Right atrium auricular region (tissue), 2 donors: ENCODE results near the gene MRPS12. TPM values are rescaled to one million over a fixed set of nuclear protein-coding genes. Genes with fewer than 3 reads are reported as not detected.

Source experiments
- DNase-seq: peaks from one replicate; pipeline ENCODE4 v3.0.0-alpha.2; 2019; ENCODE audit warnings: low spot score
- H3K27ac ChIP-seq, 2 donors: fragments of 200-600 bp; sonication (generic); 1 replicate in 1 of 2; 2 replicates in 1 of 2; pipeline ENCODE4 v1.5.1; 2016 to 2019
- H3K27me3 ChIP-seq, 2 donors: fragments of 200-600 bp; sonication (generic); one replicate each; pipeline versions ENCODE4 v1.5.1 to v1.6.0; 2017 to 2019
- H3K36me3 ChIP-seq: fragments of 200-600 bp; sonication (generic); one replicate; pipeline ENCODE4 v1.5.1; 2016
- H3K4me1 ChIP-seq, 2 donors: fragments of 200-600 bp; sonication (generic); one replicate each; pipeline versions ENCODE4 v1.5.1 to v1.6.0; 2017 to 2019
- H3K4me3 ChIP-seq, 2 donors: fragments of 200-600 bp; sonication (generic); 1 replicate in 1 of 2; 2 replicates in 1 of 2; pipeline ENCODE4 v1.5.1; 2017 to 2019; ENCODE audit warnings: mild to moderate bottlenecking in 1 of 2, moderate library complexity in 1 of 2
- H3K9me3 ChIP-seq, 2 donors: fragments of 200-600 bp; sonication (generic); one replicate each; pipeline ENCODE4 v1.5.1; 2019
- CTCF ChIP-seq, 2 donors: fragments of 200-600 bp; sonication (generic); IDR thresholded peaks; one replicate each; pipeline ENCODE4 v1.5.1; 2019; ENCODE audit warnings: antibody characterized with exemption in 2 of 2
- total RNA-seq, 2 donors: library from RNA; depleted of rRNA; stranded (reverse); fragments of >200 nt; gene quantifications; one replicate each; pipeline ENCODE4 v1.1.0, GENCODE V29; 2016

MRPS12 gene
- total RNA-seq, 2 donors from 2014 or later = 39.5 to 58.7 TPM

DNA sequence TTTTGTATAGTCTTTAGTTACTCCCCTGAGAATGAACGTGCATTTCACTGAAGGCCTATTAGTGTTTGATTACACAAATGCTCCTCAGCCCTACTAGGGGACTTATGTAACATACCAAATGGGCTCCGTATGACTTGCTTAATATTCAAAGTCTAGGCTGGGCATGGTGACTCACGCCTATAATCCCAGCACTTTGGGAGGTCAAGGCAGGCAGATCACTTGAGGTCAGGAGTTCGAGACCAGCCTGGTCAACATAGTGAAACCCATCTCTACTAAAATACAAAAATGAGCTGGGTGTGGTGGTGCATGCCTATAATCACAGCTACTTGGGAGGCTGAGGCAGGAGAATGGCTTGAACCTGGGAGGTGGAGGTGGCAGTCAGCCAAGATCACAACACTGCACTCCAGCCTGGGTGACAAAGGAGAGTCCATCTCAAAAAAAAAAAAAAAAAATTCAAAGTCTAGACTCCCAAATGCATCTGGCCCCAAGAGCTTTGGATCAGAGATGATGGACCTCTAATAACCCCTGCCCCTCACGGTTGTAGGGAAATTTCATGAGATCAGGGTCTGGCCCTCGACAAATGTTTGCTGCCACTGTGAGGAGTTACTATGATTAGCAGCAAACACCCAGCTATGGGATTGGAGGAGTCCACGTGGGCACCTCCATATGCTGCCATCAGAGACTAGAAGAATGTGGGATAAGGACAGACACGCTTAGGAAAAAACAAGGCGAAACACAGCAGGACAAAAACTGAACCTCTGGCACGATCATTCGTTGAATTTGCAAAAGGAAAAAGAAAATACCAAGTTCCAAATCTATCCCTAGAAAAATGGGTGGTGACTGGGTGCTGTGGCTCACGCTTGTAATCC, 40.2 kb downstream of the MRPS12 start:
- Histone ChIP-seq H3K9me3 (no peaks in the 10 kb centered on the region), H3K36me3 (no peaks in the 10 kb centered on the region), H3K4me1 (peaks cover 0 to 11% of the 10 kb centered on the region in 2 donors), H3K4me3 (no peak overlapping the region), H3K27me3 (no peaks in the 10 kb centered on the region), H3K27ac (no peak overlapping the region)
- no peak for TF ChIP-seq CTCF (IDR thresholded peaks at IDR 0.05)
- no peak for DNase-seq

DNA sequence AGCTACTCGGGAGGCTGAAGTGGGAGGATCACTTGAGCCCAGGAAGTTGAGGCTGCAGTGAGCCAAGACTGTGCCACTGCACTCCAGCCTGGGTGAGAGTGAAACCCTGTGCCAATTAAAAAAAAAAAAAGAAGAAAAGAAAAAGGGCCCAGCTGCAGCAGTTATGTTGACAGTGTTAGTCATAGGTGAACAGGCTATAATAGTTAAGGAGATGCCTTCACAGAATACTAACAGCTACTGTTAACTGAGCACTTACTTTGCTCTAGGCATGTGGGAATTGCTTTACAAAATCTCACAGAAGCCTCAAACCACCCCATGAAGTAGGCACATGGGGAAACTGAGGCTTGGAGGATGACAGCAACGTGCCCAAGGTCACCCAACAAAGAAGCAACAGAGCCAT, 40.9 kb downstream of the MRPS12 start:
- Histone ChIP-seq H3K27me3 (no peaks in the 10 kb centered on the region), H3K36me3 (no peaks in the 10 kb centered on the region), H3K27ac (no peak overlapping the region), H3K4me3 (no peak overlapping the region), H3K4me1 (peaks cover 0 to 19% of the 10 kb centered on the region in 2 donors), H3K9me3 (no peaks in the 10 kb centered on the region)
- no peak for DNase-seq
- TF ChIP-seq CTCF (IDR thresholded peaks at IDR 0.05) = no peak

GRCh38 chr19:38974624-38975213, 44.0 kb downstream of the MRPS12 start:
- Histone ChIP-seq H3K4me3 (peak overlapping the region; percentile 52 to 62), H3K27me3 (no peaks in the 10 kb centered on the region), H3K27ac (peak overlapping the region; percentile 79 to 90), H3K4me1 (peaks cover 0 to 21% of the 10 kb centered on the region in 2 donors), H3K36me3 (no peaks in the 10 kb centered on the region), H3K9me3 (no peaks in the 10 kb centered on the region)
- peak; percentile 66 for DNase-seq
- no peak for TF ChIP-seq CTCF (IDR thresholded peaks at IDR 0.05)

- Histone ChIP-seq H3K36me3 (no peaks in the 10 kb centered on the region), H3K27ac (peak within 1 kb of the TSS; percentile 79 to 90), H3K4me3 (peak within 1 kb of the TSS; percentile 52 to 62), H3K4me1 (peaks cover 0 to 21% of the 10 kb centered on the region in 2 donors), H3K9me3 (no peaks in the 10 kb centered on the region), H3K27me3 (no peaks in the 10 kb centered on the region)
- TF ChIP-seq CTCF (IDR thresholded peaks at IDR 0.05) = no peak
- no peak for DNase-seq
These were observed 44.6 kb downstream of the MRPS12 start, which contains the start of gene FBXO17 for GRCh38 chr19:38975214-38975860. Gene FBXO17 (minus strand): TSS chr19:38975742. CDS start chr19:38950319, 25,423 bp downstream.

GRCh38 chr19:38975861-38976271, 45.1 kb downstream of the MRPS12 start:
- peak overlapping the region; percentile 79 to 90 for H3K27ac ChIP-seq
- no peaks in the 10 kb centered on the region for H3K27me3 ChIP-seq
- DNase-seq = no peak
- no peaks in the 10 kb centered on the region for H3K36me3 ChIP-seq
- H3K9me3 ChIP-seq = no peaks in the 10 kb centered on the region
- H3K4me1 ChIP-seq = peaks cover 0 to 21% of the 10 kb centered on the region in 2 donors
- peak overlapping the region; percentile 52 to 62 for H3K4me3 ChIP-seq
- no peak for TF ChIP-seq CTCF (IDR thresholded peaks at IDR 0.05)
